Renal cortex interstitium (tissue), 11 donors: ENCODE measurements around the gene IGSF11. TPM values are rescaled to one million over a fixed set of nuclear protein-coding genes. Genes with fewer than 3 reads are reported as not detected.
"Not testable (repeated sequence)": the region's sequence is repeated elsewhere in the genome, so short reads cannot be mapped to it uniquely, and the experiment has no call there.

ENCODE experiments used
- DNase-seq, 11 donors: peaks; one replicate each; pipeline ENCODE4 v3.0.0-alpha.2; 2013; ENCODE audit warnings: low read depth in 9 of 11, low spot score in 4 of 11; ENCODE audit errors: extremely low read depth in 1 of 11
- polyA plus RNA-seq, 3 donors: library from polyadenylated mRNA; unstranded; fragments of 120-200 nt; gene quantifications; one replicate each; pipeline ENCODE4 v1.2.1, GENCODE V29; 2013; ENCODE audit not compliant: insufficient read length in 3 of 3

IGSF11 gene
- polyA plus RNA-seq, 3 donors: 4.0 to 5.2 (median 4.4) TPM

DNA sequence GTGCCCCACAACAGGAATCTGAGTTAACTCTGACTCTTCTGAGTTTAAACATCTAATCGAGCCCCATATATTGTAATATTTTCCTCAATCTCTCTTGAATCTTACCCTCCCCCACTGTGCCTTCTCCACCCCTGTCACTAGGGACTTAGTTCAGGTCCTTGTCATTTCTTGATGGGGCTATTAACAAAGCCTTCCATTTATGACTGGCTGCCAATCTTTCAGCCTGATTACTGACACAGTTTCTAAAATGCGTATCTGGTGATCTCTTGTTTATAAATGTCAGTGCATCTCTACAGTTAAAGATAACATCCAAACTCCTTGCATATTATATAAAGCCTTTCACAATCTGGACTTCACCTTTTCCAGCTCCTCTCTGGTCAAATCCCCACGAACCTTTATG is 124.3 kb downstream of the IGSF11 start:
- no peak for DNase-seq

DNA sequence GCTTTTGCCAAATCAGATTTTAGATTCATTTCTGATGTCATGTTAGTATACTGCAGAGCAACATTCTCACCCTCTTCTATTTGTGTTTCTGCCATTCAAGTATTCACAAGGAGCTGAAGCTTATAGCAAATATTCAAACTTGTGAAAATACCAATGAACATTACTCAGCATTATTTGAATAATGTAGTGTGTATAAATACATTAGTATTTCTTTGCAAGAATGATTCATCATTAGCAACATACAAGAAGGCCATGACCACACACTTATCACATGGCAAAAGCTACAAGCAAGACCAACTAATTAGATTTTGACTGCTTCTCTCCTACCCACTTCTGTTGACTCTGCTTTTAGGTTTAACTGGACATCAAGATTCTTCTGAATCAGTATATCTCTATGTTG is 124.9 kb downstream of the IGSF11 start:
- no peak for DNase-seq

DNA sequence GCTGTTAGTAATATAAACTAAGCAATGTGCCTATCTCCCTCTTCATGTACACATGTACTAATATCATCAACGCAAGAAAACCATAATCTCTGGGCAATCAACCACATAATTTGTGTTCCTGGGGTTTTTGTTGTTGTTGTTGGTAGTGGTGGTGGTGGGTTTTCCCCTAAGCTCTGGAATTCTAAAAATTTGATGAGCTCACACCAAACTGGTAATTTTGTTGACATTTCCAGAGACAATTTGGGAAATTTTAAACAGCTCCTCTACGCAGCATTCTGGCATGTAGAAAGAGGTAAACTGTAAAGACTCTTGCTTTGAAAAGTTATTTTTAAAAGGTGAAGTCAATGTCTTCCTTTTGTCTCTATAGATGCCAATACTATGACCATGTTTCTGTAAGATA is 126.7 kb downstream of the IGSF11 start:
- DNase-seq: no peak

DNA sequence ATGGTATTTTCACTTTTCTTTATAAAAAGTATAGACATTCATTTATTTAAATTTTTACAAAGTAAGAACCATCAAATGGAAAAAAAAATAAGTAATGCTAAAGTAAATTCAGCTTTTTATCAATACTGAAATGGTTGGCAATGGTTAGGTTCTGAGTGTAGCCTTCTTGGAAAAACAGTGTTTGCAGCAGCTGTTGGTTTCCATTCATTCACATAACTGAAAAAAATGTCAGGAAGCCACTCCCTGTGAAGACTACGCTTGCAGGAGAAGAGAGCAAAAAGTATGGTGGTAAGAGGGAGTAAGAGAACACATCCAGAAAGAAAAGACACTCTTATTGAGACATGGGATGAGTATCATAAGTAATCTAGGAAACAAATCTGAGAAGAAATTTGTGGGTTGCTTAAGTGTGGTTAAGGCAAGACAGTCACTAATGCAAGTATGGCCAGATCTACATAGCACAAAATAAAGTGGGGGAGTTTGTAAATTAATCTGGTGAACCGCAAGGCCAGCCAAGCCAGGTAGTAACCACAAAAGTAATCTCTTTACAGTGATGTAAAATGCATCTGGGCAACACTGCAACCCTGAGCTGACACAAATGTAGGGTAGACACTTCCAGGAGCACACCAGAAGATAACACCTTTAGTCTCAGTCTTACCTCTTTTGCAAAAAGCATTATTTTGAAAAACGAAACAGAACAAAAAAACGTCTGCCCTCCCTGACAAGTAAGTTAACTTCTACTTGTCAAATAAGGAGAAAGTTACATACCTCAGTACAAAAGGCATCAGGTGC is 133.7 kb downstream of the IGSF11 start:
- no peak for DNase-seq

DNA sequence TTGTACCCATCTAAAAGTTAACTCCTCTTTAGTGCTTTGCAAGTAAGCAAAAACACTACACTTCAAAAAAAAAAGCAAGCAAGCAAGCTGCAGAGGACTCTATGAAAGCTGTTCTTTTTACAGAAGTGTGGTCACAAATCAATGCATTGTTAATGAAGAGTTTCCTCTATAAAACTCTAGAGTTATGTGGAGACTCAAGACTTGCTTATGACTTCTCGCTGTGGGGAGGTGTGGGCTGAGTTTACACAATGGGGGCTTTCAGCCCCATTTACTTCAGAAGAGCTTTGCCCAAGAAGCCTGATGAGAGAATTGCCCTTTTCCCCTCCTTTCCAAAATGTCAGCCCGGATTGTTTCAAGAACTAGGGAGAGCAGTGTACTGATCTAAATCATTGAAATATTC is 144.4 kb downstream of the IGSF11 start:
- DNase-seq: no peak

DNA sequence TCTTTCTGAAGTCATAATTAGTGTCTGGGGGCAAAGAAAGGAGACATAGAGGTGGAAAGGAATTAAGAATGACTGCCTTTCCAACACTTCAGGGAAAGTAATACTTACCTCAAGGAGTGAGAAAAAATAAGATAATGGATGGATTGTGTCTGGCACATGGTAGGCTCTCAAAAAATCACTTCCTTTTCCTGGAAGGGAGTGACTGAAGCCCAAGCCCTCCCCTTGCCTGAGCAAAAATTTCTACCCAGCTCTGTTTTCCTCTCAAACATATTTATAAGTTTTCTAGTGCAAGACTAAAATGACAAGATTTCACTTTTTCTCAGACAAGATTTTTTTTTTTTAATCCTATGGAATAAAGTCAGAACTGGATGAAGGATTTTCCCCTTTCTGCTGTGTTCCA is 145.0 kb downstream of the IGSF11 start:
- DNase-seq: no peak

DNA sequence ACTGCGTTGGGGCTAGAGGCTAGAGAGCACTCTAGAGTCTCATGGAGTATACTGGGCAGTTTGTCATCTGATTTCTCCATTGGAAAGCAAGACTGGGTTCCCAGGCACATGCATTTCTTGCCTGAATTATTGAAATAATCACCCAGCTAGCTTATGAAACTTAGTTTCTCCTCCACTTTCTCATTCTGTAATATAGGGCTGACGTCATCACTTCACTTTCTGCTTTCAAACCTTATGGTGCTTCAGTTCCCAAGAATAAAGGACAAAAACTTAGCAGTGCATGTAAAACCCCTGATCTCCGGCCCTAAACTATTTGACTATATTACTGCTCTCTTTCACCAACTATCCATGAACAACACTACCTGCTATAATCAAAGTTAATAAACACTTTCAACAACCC is 147.9 kb downstream of the IGSF11 start:
- no peak for DNase-seq

DNA sequence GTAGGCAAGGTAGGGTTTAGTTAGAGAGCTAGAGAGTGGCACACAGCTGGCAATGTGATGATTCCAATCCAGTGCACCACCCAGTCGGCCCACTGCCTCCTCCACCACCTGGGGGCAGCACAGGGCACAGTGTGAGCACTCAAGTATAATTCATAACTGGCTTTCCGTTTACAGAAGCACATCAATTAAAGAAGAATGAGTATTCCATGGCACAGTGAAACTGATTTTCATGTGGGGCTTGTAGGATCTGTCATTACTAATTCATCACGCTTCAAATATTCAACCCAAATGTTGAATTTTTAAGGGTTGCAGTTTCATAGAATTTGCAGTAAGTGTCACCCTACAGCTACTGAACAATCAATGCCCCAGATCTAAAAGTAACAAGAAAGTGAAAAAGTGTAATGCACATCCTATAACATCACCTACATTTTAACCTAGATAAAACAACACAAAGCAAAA is 149.9 kb downstream of the IGSF11 start:
- DNase-seq: peak; percentile 3 to 41 (median 20)

DNA sequence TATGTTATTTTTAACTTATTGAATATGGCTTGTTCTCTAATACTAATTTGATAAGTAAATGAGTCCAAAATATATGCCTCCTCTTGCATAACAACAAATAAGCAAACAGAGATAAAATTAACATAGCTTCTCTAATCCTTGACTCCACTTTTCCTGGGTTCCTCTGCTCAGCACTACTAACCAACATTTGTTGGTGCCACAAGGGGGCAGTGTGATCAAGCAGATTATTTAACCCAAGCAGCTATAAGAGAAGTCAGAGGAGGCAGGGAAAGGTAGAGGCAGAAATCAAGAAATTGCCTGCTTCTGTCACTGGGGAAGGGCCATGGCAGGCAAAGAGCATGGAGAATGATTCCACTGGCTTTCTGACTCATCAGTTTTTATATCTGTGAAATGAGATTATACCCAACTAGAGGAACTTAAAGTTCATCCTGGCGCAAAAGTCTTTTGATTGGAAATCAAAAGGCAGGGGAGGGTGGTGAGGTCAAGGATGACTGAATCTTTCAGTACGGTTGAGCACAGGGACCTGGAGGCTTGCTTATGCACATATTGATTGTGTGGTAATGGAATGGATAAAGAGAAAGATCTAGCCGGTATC is 152.2 kb downstream of the IGSF11 start:
- DNase-seq: peak; percentile 31 to 66 (median 47)

DNA sequence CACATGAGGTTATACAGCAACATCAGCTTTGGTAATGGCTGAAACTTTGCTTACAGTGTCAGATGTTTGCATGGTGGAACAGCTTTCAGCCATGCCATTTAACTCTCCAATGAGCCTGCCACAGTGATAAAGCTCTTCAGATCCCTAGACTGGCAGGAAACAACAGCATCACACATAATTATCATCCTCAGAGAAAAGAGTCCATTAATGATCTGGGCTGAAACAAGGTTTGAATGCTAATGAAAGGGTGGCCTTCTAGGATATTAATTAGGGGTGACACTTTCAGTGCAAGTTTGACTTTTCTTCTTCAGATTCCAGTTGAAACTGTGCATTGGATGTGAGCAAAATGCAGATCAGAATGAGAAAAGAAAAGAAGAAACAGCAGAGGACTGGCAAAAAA is 166.6 kb downstream of the IGSF11 start:
- no peak for DNase-seq

DNA sequence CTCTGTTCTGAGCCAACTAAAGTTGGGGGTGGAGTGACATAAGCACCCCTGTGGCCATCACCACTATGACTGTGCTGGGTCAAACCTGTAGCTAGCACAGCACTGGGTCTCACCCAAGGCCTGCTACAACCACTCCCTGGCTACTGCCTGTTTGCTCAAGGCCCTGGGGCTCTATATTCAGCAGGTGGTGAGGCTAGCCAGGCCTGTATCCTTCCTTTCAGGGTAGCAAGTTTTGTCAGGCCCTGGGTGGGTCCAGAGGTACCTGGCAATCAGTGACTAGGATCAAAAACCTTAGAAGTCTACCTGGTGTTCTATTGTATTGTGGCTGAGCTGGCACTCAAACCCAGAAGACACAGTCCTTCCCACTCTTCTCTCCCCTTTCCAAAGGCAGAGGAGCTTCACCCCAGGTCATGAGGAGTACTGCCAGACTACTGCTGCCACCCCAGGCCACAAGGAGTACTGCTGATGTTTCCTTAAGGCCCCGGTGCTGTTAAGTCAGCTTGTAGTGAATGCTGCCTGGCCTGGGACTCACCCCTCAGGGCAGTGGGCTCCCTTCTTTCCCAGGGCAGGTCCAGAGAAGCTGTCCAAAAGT is 170.8 kb downstream of the IGSF11 start:
- no peak for DNase-seq

DNA sequence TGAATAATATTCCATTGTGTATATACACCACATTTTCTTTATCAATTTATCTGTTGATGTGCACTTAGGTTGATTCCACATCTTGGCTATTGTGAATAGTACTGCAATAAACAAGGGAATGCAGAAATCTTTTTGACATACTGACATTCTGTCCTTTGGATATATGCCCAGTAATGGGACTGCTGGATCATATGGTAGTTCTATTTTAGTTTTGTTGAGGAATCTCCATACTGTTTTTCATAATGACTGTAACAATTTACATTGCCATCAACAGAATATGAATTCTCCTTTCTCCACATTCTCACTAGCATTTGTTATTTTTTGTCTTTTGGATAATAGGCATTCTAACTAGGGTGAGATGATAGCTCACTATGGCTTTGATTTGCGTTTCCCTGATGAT is 174.7 kb downstream of the IGSF11 start:
- DNase-seq: no peak

DNA sequence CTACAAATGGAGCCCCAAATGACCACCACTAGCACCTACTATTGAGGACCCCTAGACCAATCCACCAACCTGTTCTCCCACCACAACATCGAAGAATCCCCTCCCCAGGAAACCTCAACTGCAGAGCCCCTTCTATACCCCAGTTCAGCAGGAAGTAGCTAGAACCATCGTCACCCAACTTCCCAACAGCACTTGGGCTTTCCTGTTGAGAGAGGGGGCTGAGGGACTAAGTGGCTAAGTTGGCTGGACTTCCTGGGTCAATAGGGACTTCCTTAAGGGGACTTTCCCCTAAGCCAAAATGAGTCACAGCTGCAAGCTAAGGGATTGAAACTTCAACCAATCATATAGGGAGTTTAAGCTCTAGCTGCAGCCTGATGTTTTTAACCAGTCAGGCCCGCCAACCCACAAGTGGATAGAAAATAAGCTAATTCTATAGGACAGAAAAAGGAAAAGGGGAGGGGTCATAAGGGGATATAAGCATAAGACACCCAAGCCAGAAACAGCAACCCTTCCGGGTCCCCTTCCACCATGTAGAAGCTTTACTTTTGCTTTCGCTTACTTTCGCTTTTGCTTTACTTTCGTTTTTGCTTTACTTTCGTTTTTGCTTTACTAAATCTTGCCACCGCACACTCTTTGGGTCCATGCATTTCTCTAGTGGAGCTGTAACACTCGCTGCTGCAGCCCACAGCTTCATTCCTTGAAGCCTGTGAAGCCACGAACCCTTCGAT is 183.0 kb downstream of the IGSF11 start:
- DNase-seq: not testable (repeated sequence)

DNA sequence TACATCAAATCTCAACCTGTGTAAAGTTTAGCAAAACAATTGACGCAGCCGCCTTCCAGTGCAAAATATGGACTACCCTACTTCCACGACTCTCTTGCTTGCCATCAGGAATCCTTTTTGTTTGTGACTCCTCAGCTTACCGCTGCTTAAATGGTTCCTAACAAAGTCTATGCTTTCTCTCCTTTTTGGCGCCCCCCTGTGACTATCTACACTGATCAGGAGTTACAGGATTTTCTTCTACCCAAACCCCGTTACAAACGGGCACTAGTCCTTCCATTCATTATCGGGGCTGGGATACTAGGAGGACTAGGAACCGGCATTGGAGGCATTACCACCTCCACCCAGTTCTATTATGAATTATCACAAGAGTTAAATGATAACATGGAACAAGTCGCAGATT is 184.0 kb downstream of the IGSF11 start:
- no peak for DNase-seq

Other genes starting within 250 kb of the IGSF11 start
- gene TEX55, start 111.3 kb upstream of the IGSF11 start, polyA plus RNA-seq: not detected
- gene UPK1B, start 138.8 kb upstream of the IGSF11 start, polyA plus RNA-seq: 10 to 100 TPM in 1 of 3 donors, 1 to 10 TPM in 2; 3.5 to 11.5 (median 9.1) TPM
- 10 to 100 TPM; 30.1 to 33.0 (median 32.1) TPM for gene B4GALT4, start 206.0 kb upstream of the IGSF11 start, polyA plus RNA-seq